ENCODE results near the gene TECPR2.

Gene TECPR2

GRCh38 chr14:102387086-102387485, 24.3 kb downstream of the TECPR2 start:
- no peak for DNase-seq

- no peak for DNase-seq
Measured at GRCh38 chr14:102389246-102389645, 26.5 kb downstream of the TECPR2 start.

GRCh38 chr14:102390064-102390855, 27.5 kb downstream of the TECPR2 start:
- no peak for DNase-seq

GRCh38 chr14:102392506-102392905, 29.8 kb downstream of the TECPR2 start:
- DNase-seq = no peak

- DNase-seq = no peak
Measured at GRCh38 chr14:102394717-102395375, 32.1 kb downstream of the TECPR2 start.

- no peak for DNase-seq
Measured at GRCh38 chr14:102396521-102396920, 33.8 kb downstream of the TECPR2 start.

- no peak for DNase-seq
Measured at GRCh38 chr14:102403028-102403427, 40.3 kb downstream of the TECPR2 start.

GRCh38 chr14:102407258-102407657, 44.5 kb downstream of the TECPR2 start:
- DNase-seq = no peak

- DNase-seq = no peak
Measured at GRCh38 chr14:102408724-102409123, 46.0 kb downstream of the TECPR2 start.

GRCh38 chr14:102415671-102416070, 52.9 kb downstream of the TECPR2 start:
- no peak for DNase-seq

GRCh38 chr14:102417001-102417431, 54.3 kb downstream of the TECPR2 start:
- DNase-seq = no peak

- no peak for DNase-seq
Measured at GRCh38 chr14:102417646-102418045, 54.9 kb downstream of the TECPR2 start.

- no peak for DNase-seq
Measured at GRCh38 chr14:102418169-102418852, 55.6 kb downstream of the TECPR2 start.

- no peak for DNase-seq
Measured at GRCh38 chr14:102418853-102419240, 56.1 kb downstream of the TECPR2 start.

- no peak for DNase-seq
Measured at GRCh38 chr14:102419276-102419675, 56.5 kb downstream of the TECPR2 start.

- DNase-seq = no peak
Measured at GRCh38 chr14:102419716-102420115, 57.0 kb downstream of the TECPR2 start.

GRCh38 chr14:102421411-102422057, 58.8 kb downstream of the TECPR2 start:
- DNase-seq = peak; percentile 75

GRCh38 chr14:102424520-102424919, 61.8 kb downstream of the TECPR2 start:
- no peak for DNase-seq

- no peak for DNase-seq
Measured at GRCh38 chr14:102424923-102425322, 62.2 kb downstream of the TECPR2 start.

- no peak for DNase-seq
Measured at GRCh38 chr14:102426796-102427195, 64.1 kb downstream of the TECPR2 start.

- no peak for DNase-seq
Measured at GRCh38 chr14:102427642-102428041, 64.9 kb downstream of the TECPR2 start.

GRCh38 chr14:102430212-102430908, 67.6 kb downstream of the TECPR2 start:
- DNase-seq = no peak

- DNase-seq = no peak
Measured at GRCh38 chr14:102431751-102432150, 69.0 kb downstream of the TECPR2 start.

All from NCI-H82 (cell line).